Uterus (tissue), 2 donors: ENCODE data around the gene TMEM183A.

Experiments used
- POLR2A ChIP-seq, 2 donors: fragments of 450-650 bp; IDR thresholded peaks; one replicate each; pipeline ENCODE4 v1.6.1; 2016; ENCODE audit warnings: antibody characterized with exemption in 2 of 2, mild to moderate bottlenecking in 1 of 2, moderate library complexity in 1 of 2
- TF ChIP-seq, protein P1 (sequence below), 4 experiments: fragments of 200-600 bp in 2 of 4; fragments of 450-650 bp in 2 of 4; sonication (generic) in 2 of 4; IDR thresholded peaks; one replicate each; pipeline ENCODE4 v1.5.1; 2016 to 2019; ENCODE audit warnings: antibody characterized with exemption in 4 of 4, mild to moderate bottlenecking in 2 of 4, moderate library complexity in 1 of 4

- TF ChIP-seq, protein P1, sequence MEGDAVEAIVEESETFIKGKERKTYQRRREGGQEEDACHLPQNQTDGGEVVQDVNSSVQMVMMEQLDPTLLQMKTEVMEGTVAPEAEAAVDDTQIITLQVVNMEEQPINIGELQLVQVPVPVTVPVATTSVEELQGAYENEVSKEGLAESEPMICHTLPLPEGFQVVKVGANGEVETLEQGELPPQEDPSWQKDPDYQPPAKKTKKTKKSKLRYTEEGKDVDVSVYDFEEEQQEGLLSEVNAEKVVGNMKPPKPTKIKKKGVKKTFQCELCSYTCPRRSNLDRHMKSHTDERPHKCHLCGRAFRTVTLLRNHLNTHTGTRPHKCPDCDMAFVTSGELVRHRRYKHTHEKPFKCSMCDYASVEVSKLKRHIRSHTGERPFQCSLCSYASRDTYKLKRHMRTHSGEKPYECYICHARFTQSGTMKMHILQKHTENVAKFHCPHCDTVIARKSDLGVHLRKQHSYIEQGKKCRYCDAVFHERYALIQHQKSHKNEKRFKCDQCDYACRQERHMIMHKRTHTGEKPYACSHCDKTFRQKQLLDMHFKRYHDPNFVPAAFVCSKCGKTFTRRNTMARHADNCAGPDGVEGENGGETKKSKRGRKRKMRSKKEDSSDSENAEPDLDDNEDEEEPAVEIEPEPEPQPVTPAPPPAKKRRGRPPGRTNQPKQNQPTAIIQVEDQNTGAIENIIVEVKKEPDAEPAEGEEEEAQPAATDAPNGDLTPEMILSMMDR (IDR thresholded peaks at IDR 0.05) = no peak
- no peak for TF ChIP-seq POLR2A (IDR thresholded peaks at IDR 0.05)
Measured at GRCh38 chr1:203017061-203017460, 9.9 kb downstream of the TMEM183A start.
